HG03460 (cell line): ENCODE data around the gene LAMTOR2.

Experiments used
- ATAC-seq: cut with Tn5 transposase; IDR thresholded peaks from one replicate; pipeline ENCODE4 v1.9.1; 2021; ENCODE audit not compliant: unreplicated experiment

The LAMTOR2 gene

DNA sequence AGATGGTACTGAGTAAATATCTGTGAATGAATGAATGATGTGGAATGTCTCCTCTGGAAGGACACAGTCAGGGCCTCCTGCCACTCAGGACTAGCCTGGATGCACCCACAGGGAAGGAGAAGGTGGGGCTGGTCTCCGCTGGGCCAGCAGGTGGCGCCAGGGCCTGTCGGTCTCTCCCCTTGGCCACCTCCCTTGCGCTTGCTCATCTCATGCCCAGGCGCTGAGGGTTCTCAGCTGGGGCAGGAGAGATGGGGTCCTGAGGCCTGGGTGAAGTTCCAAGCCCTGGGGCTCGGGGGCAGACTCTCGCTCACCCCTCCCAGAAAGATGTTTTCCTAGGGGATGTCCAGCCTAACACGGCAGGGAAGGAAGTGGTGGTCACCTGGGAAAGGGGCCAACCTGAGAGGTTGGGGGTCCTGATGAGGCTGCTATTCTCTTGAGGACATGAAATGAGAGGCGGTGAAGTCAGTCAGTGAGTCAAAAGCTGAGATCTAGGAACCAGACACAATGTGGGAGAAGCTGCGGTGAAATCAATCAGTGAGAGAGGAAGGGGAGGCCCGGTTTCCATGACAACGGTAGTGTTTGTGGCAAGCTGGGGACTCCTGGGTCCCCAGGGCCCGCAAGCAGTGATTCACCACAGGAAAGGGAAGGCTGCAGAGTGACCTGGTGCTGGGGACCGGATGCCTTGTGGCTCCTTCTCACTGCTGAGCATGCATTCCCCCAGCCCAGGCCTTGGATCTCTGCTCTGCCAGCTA lies 42.2 kb downstream of the LAMTOR2 start:
- peak; percentile 67 for ATAC-seq

DNA sequence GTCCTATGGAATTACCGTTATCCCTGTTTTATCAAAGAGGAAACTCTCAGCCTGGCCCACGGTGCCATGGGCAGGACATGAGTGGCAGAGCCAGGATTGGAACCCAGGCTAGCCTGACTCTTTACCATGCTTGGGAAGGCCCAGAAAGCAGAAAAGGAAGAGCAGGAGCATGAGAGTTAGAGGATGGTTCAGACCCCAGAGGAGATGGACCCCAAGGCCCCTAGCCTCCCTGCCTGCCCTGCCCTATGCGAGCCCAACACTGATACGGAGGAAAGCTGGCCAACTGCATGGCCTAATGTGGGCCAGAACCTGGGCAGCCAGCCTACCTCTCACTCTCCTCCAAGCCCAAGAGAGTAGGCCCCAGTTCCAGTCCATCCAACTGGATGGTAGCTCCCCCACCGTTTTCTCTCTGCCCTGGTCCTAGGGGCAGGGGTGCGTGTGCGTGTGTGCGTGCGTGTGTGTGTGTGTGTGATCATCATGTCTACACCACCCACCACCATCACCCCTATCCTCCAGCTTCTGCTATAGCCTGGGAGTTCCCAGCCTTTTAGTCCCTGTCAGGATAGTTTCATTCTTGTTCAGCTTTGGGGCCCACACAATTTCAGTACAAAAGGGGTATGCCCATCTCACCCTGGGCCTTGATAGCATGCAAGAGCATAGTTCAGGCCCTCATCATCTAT lies 43.1 kb downstream of the LAMTOR2 start:
- no peak for ATAC-seq

DNA sequence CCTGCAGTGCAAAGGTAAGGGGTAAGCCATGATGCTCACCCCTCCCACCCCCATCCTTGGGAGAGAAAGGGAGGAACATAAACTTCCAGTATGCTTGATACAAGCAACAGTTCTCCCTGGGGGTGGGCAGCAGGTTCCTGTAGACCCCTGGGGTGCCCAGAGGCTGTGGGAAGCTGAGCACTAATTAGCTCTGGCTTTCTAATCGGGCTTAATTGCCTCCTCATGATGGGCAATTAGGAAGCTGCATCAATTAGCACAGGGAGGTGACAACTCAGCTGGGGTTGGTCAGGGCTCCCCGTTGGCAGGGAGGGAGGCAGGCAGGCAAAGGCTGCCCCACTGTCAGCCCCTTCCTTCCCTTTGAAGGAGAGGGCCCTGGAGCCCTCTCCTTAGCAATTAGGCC lies 44.2 kb downstream of the LAMTOR2 start:
- no peak for ATAC-seq

DNA sequence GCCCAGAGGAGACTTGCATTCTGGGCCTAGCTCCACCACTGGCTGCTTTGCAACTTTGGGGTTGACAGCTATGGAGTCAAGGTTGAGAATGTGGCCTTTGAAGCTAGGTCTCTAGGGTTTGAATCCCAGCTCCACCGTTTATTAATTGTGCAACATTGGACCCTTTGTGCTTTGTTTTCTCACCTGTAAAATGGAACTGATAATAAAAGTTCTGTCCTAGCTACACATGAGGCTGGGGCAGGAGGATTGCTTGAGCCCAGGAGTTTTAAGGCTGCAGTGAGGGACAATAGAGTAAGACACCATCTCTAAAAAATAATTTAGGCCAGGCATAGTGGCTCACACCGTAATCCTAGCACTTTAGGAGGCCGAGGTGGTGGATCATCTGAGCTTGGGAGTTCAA lies 44.7 kb downstream of the LAMTOR2 start:
- ATAC-seq, result no peak

DNA sequence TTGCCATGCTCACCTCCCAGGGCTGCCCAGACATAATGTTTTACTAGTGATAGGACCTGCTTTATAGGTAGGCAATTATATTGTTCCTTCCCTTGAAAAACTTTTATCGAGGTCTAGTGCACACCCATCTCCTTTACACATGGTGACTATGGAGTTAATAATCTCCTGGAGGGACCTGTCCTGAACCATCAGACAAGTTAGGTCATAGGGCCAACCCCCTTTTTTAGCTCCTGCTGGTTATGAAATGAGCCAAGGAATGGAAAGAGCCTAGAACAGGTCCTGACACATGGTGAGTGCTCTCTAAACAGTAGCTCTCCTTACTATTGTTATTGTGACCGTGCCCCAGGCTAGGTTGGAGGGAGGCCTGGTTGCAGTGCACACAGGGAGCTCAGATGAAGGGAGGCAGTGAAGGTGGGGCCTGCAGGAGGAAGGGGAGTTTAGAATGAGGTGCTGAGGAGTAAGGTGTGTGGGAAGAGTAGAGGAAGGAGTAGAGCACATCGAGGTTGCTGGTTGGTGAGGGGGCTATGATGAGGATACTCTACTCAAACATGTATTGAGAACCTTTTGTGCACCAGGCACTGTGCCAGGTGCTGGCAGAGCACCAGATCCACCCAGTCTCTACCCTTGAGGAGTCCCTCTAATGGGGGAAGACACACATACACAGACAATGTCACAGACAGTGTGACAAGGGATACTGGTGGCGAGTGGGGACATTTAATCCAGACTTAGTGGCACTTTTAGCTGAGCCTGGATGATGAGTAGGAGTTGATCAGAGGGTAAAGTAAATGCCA lies 45.8 kb downstream of the LAMTOR2 start:
- ATAC-seq, result no peak

DNA sequence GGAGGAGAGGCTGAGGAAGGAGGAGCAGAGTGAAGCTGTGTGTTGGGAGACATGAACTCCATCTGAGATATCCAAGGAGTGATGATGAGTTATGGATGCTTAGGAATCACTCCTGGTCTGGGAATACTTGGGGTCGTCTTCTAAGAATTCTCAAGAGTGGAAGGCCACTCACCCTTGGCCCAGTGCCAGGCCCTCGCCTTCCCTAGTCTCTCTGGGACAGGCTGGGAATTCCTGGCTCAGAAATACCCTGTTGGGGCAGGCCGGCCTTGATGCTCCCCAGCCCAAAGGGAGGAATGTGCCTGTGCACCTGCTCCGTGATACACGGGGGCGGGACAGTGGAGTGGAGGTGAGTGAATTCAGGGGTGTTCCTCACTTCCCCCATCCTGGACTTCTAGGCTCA lies 47.3 kb downstream of the LAMTOR2 start:
- no peak for ATAC-seq

DNA sequence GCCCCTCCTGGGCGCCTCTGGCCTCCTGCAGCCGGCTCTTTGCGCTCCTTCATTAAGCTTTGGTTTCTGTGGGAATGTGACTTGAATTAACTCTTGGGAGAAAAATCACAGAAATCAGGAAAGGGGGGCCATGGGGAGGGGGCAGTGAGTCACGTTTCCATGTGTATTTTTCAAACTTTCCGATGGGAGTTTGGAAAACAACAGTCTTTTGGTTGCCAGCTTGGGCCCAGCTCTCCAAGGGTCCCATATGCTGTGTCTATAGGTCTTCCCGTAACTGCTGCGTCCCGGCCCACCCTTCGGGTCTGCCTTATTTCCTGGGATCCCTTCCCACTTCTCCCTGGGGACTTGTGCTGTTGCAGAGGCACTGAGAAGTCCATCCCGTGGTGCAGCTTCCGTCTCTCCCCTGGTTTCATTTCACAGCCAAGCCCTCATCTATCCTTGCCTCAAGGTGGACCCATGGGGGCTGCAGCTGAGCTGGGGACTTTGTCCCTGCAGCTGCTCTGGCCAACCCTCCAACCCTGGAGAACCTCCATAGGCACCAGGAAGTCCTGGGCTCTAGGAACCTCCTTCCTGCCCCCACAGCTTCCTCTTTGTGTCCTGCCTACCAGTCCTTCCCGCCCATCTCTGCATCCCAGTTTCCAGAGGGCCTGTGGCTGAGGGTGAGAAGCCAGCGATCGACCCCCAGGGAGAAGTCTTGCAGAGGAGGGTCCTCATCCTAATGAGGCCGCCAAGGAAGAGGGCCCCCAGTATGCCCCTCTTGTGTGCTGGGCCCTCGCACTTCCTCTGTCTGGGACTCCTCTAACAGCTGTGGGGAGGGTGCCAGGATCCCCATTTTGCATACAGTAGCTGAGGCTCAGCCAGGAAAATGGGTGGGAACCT lies 48.3 kb downstream of the LAMTOR2 start:
- ATAC-seq, result no peak

DNA sequence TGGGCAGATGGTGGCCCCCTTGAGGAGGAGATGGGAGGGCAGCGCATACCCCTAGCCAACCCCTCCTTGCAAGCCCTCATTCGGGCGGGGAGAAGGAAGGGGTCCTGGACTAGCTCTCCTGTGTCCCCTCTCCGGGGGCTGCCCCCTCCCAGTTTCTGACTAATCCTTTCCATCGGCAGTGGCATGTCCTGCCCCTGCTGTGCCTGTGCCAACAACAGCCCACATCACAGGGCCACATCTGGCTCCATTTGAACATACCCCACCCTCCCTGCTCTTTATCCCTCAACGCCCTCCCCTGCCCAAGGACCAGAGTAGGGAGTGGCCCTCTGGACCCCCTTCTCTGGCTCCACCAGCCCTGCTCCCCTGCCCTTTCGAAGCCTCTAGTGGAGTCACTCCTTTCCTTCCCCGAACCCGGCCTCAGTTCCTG lies 49.0 kb downstream of the LAMTOR2 start:
- no peak for ATAC-seq

DNA sequence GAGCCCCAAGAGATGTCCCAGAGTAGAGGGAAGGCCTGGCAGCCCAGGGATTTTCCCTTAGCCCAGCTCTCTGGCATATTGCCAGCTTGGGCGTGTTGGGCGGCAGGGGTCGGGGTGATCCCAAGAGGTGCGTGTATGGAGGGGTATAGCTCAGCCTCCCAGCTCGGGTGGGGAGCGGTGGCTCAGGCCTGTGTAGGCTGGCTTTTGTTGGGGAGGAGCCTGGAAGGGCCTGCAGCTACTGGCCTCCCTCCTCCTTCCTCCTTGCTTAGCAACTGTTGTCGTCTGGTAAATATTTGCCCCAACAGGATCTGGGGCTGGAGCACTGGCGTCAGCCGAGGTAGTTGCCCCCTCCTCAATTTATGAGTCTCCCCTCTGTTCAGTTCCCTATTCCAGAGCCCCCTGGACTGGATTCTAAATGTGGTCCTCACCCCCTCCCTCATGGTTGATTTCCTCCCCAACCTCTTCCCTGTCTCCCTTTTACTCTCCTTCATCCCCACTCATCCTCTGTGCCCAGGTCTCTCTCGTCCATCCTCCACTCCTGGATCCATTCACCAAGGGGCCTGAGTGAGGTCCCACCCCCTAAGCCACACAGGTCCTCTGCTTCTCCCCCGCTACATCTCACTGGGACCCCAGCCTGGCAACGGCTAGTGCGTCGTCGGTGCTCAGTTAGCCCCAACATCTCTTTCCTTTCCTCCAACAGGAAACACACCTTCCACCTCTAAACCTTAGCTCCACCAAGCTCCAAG lies 49.7 kb downstream of the LAMTOR2 start:
- no peak for ATAC-seq

DNA sequence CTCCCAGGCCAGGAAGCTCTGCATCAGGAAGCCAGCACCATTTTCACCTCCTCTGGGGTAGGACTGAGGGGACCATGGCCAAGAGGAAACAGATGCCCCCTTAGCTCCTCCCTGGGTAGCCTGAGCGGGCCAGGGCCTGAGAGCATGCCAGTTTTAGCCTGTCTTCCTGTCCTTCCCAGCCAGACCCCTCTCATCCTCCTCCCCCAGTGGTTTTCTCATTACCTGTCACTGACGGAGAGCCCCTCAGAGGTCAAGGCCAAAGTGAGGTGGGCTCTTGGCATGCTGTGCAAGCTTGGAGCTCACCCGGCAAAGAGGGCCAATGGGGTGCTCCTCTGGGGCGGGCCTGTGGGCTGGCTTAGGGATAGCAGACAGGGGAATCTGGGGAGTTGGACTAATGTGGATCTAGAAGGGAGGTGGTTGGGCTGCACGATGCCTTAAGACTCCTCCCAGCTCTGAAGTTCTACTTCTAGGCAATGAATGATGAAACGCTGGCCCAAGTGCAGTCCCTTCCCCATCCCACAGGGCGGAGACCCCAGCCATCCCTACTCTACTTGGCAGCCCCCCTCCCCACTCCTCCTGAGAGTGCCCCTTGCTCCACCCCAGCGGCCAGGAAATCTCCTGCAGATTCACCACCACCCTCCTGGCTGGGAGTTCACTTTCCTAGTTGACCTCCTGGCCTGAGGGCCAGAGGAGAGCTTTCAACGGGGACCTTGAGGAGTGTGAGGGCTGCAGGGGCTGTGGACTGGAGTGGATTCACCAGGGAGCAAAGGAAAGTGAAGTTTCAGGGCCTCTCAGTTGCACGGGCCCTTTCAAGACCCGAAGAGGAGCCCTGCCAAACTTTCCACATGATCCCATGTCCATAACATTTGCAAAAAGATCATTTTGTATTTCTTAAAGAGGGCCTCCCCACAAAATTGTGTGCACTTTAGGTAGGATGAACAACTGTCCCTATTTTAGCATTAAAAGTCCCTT lies 50.6 kb downstream of the LAMTOR2 start:
- ATAC-seq, result no peak

DNA sequence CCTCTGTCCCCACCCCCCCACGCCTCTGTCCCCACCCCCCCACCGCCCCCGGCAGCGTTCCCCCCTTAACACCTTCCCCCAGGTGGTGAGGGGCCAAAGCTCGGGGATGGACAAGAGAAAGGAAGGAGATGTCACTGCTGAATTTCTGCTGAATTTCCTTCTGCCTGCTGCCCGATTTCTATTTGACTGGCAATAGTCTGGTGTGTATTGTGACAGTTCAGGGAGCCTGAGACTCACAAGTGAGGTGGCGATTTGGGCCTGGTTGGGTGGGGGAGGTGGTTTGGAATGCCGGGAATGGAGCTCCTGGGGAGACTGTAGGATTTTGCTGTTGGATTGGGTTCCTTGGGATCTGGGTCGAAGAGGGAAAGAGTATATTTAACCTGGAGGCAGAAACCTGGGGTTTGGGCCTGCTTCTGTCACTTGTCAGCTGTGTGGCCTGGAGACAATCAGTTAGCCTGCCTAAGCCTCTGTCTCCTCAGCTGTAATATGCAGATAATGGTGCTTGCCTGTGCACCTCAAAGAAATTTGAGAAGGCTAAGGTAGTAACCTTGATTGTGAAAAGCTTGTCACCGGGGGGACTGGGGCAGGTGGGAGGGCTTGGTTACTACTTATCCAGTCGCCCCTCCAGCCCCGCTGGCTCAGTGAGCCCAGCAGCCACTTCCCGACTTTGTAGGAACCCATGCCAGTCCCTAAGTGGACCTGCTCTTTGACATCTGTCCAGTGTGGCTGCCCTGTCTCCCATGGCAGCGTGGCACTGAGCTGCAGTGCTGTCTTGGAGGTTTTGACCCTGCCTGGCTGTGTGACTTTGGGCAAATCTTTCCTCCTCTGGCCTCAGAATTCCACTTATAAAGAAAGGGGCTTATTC lies 52.3 kb downstream of the LAMTOR2 start:
- ATAC-seq, result no peak

DNA sequence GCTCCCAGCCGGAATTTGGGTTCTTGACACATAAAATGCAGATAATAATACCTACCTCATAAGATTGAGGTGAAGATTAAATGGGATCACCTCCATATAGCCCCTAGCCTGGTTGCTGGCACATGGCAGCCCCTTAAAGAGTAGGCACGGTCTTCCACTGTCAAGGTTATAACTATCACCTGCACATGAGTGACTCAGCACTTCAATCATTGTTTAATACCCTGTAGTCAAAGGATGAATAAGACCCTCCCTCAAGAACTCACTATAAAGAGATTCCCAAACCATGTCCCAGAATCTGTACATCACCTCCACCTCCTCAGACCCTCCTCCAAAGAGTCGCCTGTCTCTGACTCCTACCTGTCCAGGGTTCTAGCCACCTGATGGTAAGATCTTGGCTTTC lies 53.5 kb downstream of the LAMTOR2 start:
- ATAC-seq, result no peak
